ENCODE measurements around the gene MED12L. TPM values are rescaled to one million over a fixed set of nuclear protein-coding genes. Genes with fewer than 3 reads are reported as not detected.

MED12L gene
- total and polyA plus RNA-seq, 8 donors, result 0.08 to 0.88 (median 0.45) TPM

GRCh38 chr3:151210676-151211381 is 125.4 kb downstream of the MED12L start:
- peaks cover 0 to 3% (median 0%) of the 10 kb centered on the region in 3 donors for H3K4me1 ChIP-seq
- intact Hi-C loops (cut with DNase I), result no loop called here
- H3K27ac ChIP-seq, result peak overlapping the region in 2 of 4 donors; percentile 15 to 41
- H3K9me3 ChIP-seq, result no peaks in the 10 kb centered on the region
- H3K36me3 ChIP-seq, result no peaks in the 10 kb centered on the region
- H3K27me3 ChIP-seq, result no peaks in the 10 kb centered on the region
- WGBS, 2 donors, result 12 to 16% methylated on average over 4 of the region's 4 CpGs
- ATAC-seq (peak in 3 of 4 donors; percentile 83 to 92 (median 85)), DNase-seq (peak in 1 of 6 donors; percentile 18), FAIRE-seq (no peak)
- H3K4me3 ChIP-seq, result no peak overlapping the region
- no peak for TF ChIP-seq CTCF (IDR thresholded peaks at IDR 0.05)

- intact Hi-C loops (cut with DNase I), result no loop called here
- DNase-seq, result no peak
- Histone ChIP-seq H3K9me3 (no peaks in the 10 kb centered on the region), H3K27ac (no peak overlapping the region), H3K4me3 (no peak overlapping the region), H3K27me3 (no peaks in the 10 kb centered on the region), H3K36me3 (no peaks in the 10 kb centered on the region), H3K4me1 (peaks cover 0 to 3% (median 0%) of the 10 kb centered on the region in 3 donors)
- WGBS, 2 donors, result 63 to 72% methylated on average over 4 of the region's 4 CpGs
- no peak for FAIRE-seq
- no peak for ATAC-seq
- TF ChIP-seq CTCF (IDR thresholded peaks at IDR 0.05), result no peak
Observed at GRCh38 chr3:151213151-151213550, 127.7 kb downstream of the MED12L start.

GRCh38 chr3:151213881-151214280 is 128.4 kb downstream of the MED12L start:
- WGBS, 2 donors, result 89 to 92% methylated on average over 5 of the region's 5 CpGs
- Histone ChIP-seq H3K27ac (no peak overlapping the region), H3K4me3 (no peak overlapping the region), H3K4me1 (peaks cover 0 to 3% (median 0%) of the 10 kb centered on the region in 3 donors), H3K9me3 (no peaks in the 10 kb centered on the region), H3K36me3 (no peaks in the 10 kb centered on the region), H3K27me3 (no peaks in the 10 kb centered on the region)
- intact Hi-C loops (cut with DNase I), result no loop called here
- DNase-seq (no peak), ATAC-seq (no peak), FAIRE-seq (no peak)
- no peak for TF ChIP-seq CTCF (IDR thresholded peaks at IDR 0.05)

GRCh38 chr3:151214459-151214858 is 129.0 kb downstream of the MED12L start:
- DNase-seq (no peak), FAIRE-seq (no peak), ATAC-seq (no peak)
- intact Hi-C loops (cut with DNase I), result no loop called here
- no peaks in the 10 kb centered on the region for H3K9me3 ChIP-seq
- 67 to 83% methylated on average over 1 of the region's 1 CpG for WGBS, 2 donors
- H3K36me3 ChIP-seq, result no peaks in the 10 kb centered on the region
- no peak overlapping the region for H3K27ac ChIP-seq
- peaks cover 0 to 3% (median 0%) of the 10 kb centered on the region in 3 donors for H3K4me1 ChIP-seq
- no peaks in the 10 kb centered on the region for H3K27me3 ChIP-seq
- no peak overlapping the region for H3K4me3 ChIP-seq
- no peak for TF ChIP-seq CTCF (IDR thresholded peaks at IDR 0.05)
